ENCODE measurements around the gene SH3RF2. TPM values are rescaled to one million over a fixed set of nuclear protein-coding genes. Genes with fewer than 3 reads are reported as not detected.

SH3RF2 gene
- total RNA-seq, 2 experiments from 2014 or later, result not detected

- POLR2A ChIA-PET, result no interaction called here
- H3K27ac Mint-ChIP-seq, result no peak overlapping the region
- DNase-seq, result no peak
- no peaks in the 10 kb centered on the region for H3K4me1 Mint-ChIP-seq (ENCODE audit: low read depth)
- no peak overlapping the region for H3K4me3 Mint-ChIP-seq
- no peaks in the 10 kb centered on the region for H3K36me3 Mint-ChIP-seq (ENCODE audit: low read depth)
- H3K9me3 Mint-ChIP-seq (ENCODE audit: insufficient read depth), result no peaks in the 10 kb centered on the region
- no peak for ATAC-seq
- peaks cover 16% of the 10 kb centered on the region for H3K27me3 Mint-ChIP-seq (ENCODE audit: low read depth)
- CTCF ChIA-PET, result no interaction called here
Observed at GRCh38 chr5:146048994-146049703, 112.8 kb downstream of the SH3RF2 start.

GRCh38 chr5:146049704-146050026, 113.3 kb downstream of the SH3RF2 start:
- no peaks in the 10 kb centered on the region for H3K36me3 Mint-ChIP-seq (ENCODE audit: low read depth)
- no peaks in the 10 kb centered on the region for H3K9me3 Mint-ChIP-seq (ENCODE audit: insufficient read depth)
- no peaks in the 10 kb centered on the region for H3K4me1 Mint-ChIP-seq (ENCODE audit: low read depth)
- H3K4me3 Mint-ChIP-seq, result no peak overlapping the region
- no peak overlapping the region for H3K27ac Mint-ChIP-seq
- H3K27me3 Mint-ChIP-seq (ENCODE audit: low read depth), result peaks cover 18% of the 10 kb centered on the region
- POLR2A ChIA-PET, result no interaction called here
- ATAC-seq (no peak), DNase-seq (no peak)
- CTCF ChIA-PET, result interaction anchor here (1.2 kb wide), 1 partner anchor 103 kb away, joined by 3 read pairs; no protein-coding TSS in a partner anchor

- POLR2A ChIA-PET, result no interaction called here
- CTCF ChIA-PET, result interaction anchor here (0.6 to 1.2 kb wide), 2 partner anchors 104 to 291 kb away, joined by 3 read pairs; no protein-coding TSS in a partner anchor
- Mint-ChIP-seq H3K27ac (no peak overlapping the region), H3K9me3 (ENCODE audit: insufficient read depth) (no peaks in the 10 kb centered on the region), H3K36me3 (ENCODE audit: low read depth) (no peaks in the 10 kb centered on the region), H3K4me3 (no peak overlapping the region), H3K4me1 (ENCODE audit: low read depth) (no peaks in the 10 kb centered on the region), H3K27me3 (ENCODE audit: low read depth) (peaks cover 20% of the 10 kb centered on the region)
- ATAC-seq, result no peak
- DNase-seq, result no peak
Observed at GRCh38 chr5:146050086-146050485, 113.7 kb downstream of the SH3RF2 start.

- no peaks in the 10 kb centered on the region for H3K9me3 Mint-ChIP-seq (ENCODE audit: insufficient read depth)
- no peaks in the 10 kb centered on the region for H3K4me1 Mint-ChIP-seq (ENCODE audit: low read depth)
- ATAC-seq, result no peak
- CTCF ChIA-PET, result interaction anchor here (1.6 kb wide), 1 partner anchor 12 kb away, joined by 4 read pairs; no protein-coding TSS in a partner anchor
- no peak for DNase-seq
- peaks cover 15% of the 10 kb centered on the region for H3K27me3 Mint-ChIP-seq (ENCODE audit: low read depth)
- POLR2A ChIA-PET, result no interaction called here
- H3K4me3 Mint-ChIP-seq, result no peak overlapping the region
- no peak overlapping the region for H3K27ac Mint-ChIP-seq
- H3K36me3 Mint-ChIP-seq (ENCODE audit: low read depth), result no peaks in the 10 kb centered on the region
Observed at GRCh38 chr5:146051678-146052077, 115.3 kb downstream of the SH3RF2 start.

- ATAC-seq (no peak), DNase-seq (no peak)
- Mint-ChIP-seq H3K9me3 (ENCODE audit: insufficient read depth) (no peaks in the 10 kb centered on the region), H3K4me3 (no peak overlapping the region), H3K27ac (no peak overlapping the region), H3K4me1 (ENCODE audit: low read depth) (no peaks in the 10 kb centered on the region), H3K36me3 (ENCODE audit: low read depth) (no peaks in the 10 kb centered on the region), H3K27me3 (ENCODE audit: low read depth) (peaks cover 20% of the 10 kb centered on the region)
- CTCF ChIA-PET, result no interaction called here
- POLR2A ChIA-PET, result no interaction called here
Observed at GRCh38 chr5:146052780-146053179, 116.4 kb downstream of the SH3RF2 start.

- DNase-seq (no peak), ATAC-seq (no peak)
- CTCF ChIA-PET, result no interaction called here
- no peaks in the 10 kb centered on the region for H3K4me1 Mint-ChIP-seq (ENCODE audit: low read depth)
- no peaks in the 10 kb centered on the region for H3K9me3 Mint-ChIP-seq (ENCODE audit: insufficient read depth)
- POLR2A ChIA-PET, result no interaction called here
- no peak overlapping the region for H3K27ac Mint-ChIP-seq
- no peak overlapping the region for H3K4me3 Mint-ChIP-seq
- peaks cover 28% of the 10 kb centered on the region for H3K27me3 Mint-ChIP-seq (ENCODE audit: low read depth)
- no peaks in the 10 kb centered on the region for H3K36me3 Mint-ChIP-seq (ENCODE audit: low read depth)
Observed at GRCh38 chr5:146055432-146055831, 119.1 kb downstream of the SH3RF2 start.

- CTCF ChIA-PET, result no interaction called here
- no peak overlapping the region for H3K27ac Mint-ChIP-seq
- no peaks in the 10 kb centered on the region for H3K9me3 Mint-ChIP-seq (ENCODE audit: insufficient read depth)
- no peaks in the 10 kb centered on the region for H3K4me1 Mint-ChIP-seq (ENCODE audit: low read depth)
- ATAC-seq (no peak), DNase-seq (no peak)
- POLR2A ChIA-PET, result no interaction called here
- no peaks in the 10 kb centered on the region for H3K36me3 Mint-ChIP-seq (ENCODE audit: low read depth)
- H3K4me3 Mint-ChIP-seq, result no peak overlapping the region
- H3K27me3 Mint-ChIP-seq (ENCODE audit: low read depth), result peaks cover 17% of the 10 kb centered on the region
Observed at GRCh38 chr5:146059460-146060220, 123.3 kb downstream of the SH3RF2 start.

GRCh38 chr5:146060221-146060585, 123.8 kb downstream of the SH3RF2 start:
- no peak overlapping the region for H3K27ac Mint-ChIP-seq
- no peak overlapping the region for H3K4me3 Mint-ChIP-seq
- DNase-seq (no peak), ATAC-seq (no peak)
- no peaks in the 10 kb centered on the region for H3K9me3 Mint-ChIP-seq (ENCODE audit: insufficient read depth)
- ChIA-PET CTCF (no interaction called here), POLR2A (no interaction called here)
- no peaks in the 10 kb centered on the region for H3K4me1 Mint-ChIP-seq (ENCODE audit: low read depth)
- no peaks in the 10 kb centered on the region for H3K36me3 Mint-ChIP-seq (ENCODE audit: low read depth)
- H3K27me3 Mint-ChIP-seq (ENCODE audit: low read depth), result peaks cover 15% of the 10 kb centered on the region

GRCh38 chr5:146066968-146067367, 130.6 kb downstream of the SH3RF2 start:
- peaks cover 4% of the 10 kb centered on the region for H3K27me3 Mint-ChIP-seq (ENCODE audit: low read depth)
- ChIA-PET CTCF (no interaction called here), POLR2A (no interaction called here)
- H3K4me3 Mint-ChIP-seq, result no peak overlapping the region
- no peaks in the 10 kb centered on the region for H3K9me3 Mint-ChIP-seq (ENCODE audit: insufficient read depth)
- no peak for DNase-seq
- H3K27ac Mint-ChIP-seq, result no peak overlapping the region
- no peak for ATAC-seq
- no peaks in the 10 kb centered on the region for H3K36me3 Mint-ChIP-seq (ENCODE audit: low read depth)
- H3K4me1 Mint-ChIP-seq (ENCODE audit: low read depth), result no peaks in the 10 kb centered on the region

- ATAC-seq (no peak), DNase-seq (no peak)
- Mint-ChIP-seq H3K9me3 (ENCODE audit: insufficient read depth) (no peaks in the 10 kb centered on the region), H3K36me3 (ENCODE audit: low read depth) (no peaks in the 10 kb centered on the region), H3K27me3 (ENCODE audit: low read depth) (peaks cover 4% of the 10 kb centered on the region), H3K4me3 (no peak overlapping the region), H3K27ac (no peak overlapping the region), H3K4me1 (ENCODE audit: low read depth) (no peaks in the 10 kb centered on the region)
- ChIA-PET CTCF (no interaction called here), POLR2A (interaction anchor here (0.7 kb wide), 1 partner anchor 59 kb away, joined by 3 read pairs; no protein-coding TSS in a partner anchor)
Observed at GRCh38 chr5:146068206-146068605, 131.8 kb downstream of the SH3RF2 start.

GRCh38 chr5:146068977-146069779, 132.8 kb downstream of the SH3RF2 start:
- ChIA-PET POLR2A (no interaction called here), CTCF (no interaction called here)

GRCh38 chr5:146069780-146070099, 133.4 kb downstream of the SH3RF2 start:
- ChIA-PET POLR2A (no interaction called here), CTCF (no interaction called here)
- Mint-ChIP-seq H3K9me3 (ENCODE audit: insufficient read depth) (no peaks in the 10 kb centered on the region), H3K27ac (no peak overlapping the region), H3K27me3 (ENCODE audit: low read depth) (peaks cover 8% of the 10 kb centered on the region), H3K4me3 (no peak overlapping the region), H3K36me3 (ENCODE audit: low read depth) (no peaks in the 10 kb centered on the region), H3K4me1 (ENCODE audit: low read depth) (no peaks in the 10 kb centered on the region)
- DNase-seq, result no peak
- no peak for ATAC-seq

More at GRCh38 chr5:146068977-146069779, 132.8 kb downstream of the SH3RF2 start:
- Mint-ChIP-seq H3K27me3 (ENCODE audit: low read depth) (peaks cover 8% of the 10 kb centered on the region), H3K4me3 (no peak overlapping the region), H3K36me3 (ENCODE audit: low read depth) (no peaks in the 10 kb centered on the region), H3K9me3 (ENCODE audit: insufficient read depth) (no peaks in the 10 kb centered on the region), H3K27ac (no peak overlapping the region), H3K4me1 (ENCODE audit: low read depth) (no peaks in the 10 kb centered on the region)
- no peak for ATAC-seq
- DNase-seq, result no peak

All from activated CD8-positive, alpha-beta T cell treated with anti-CD3 and anti-CD28 coated beads, Interleukin-2, amount 10 ng/mL, durations not matched to agents 7 days and 5 days (primary cell).